ENCODE results near the gene ACTRT2. TPM values are rescaled to one million over a fixed set of nuclear protein-coding genes. Genes with fewer than 3 reads are reported as not detected.

ACTRT2 gene
- total and polyA plus RNA-seq, 2 donors (not counting 3 experiments of a cell fraction or from before 2014, with no cell fraction given) = not detected

GRCh38 chr1:3014050-3014440 is 7.2 kb upstream of the ACTRT2 start:
- no peak overlapping the region for H2AFZ ChIP-seq (ENCODE audit: low read depth, low read length)
- FAIRE-seq = no peak
- no peak overlapping the region for H3K4me3 ChIP-seq (replicated peaks in 1 of 3; ENCODE audit: insufficient read depth in 1 of 3, low read depth in 1 of 3, low read length in 3 of 3)
- no peaks in the 10 kb centered on the region for H3K36me3 ChIP-seq (ENCODE audit: control insufficient read depth in 2 of 2, extremely low read depth in 1 of 2, insufficient read depth in 2 of 2, low read length in 2 of 2)
- no peaks in the 10 kb centered on the region for H4K20me1 ChIP-seq (replicated peaks; ENCODE audit: control insufficient read depth, extremely low read depth, insufficient read depth, low read length)
- H3K4me1 ChIP-seq (ENCODE audit: control insufficient read depth, extremely low read depth, insufficient read depth, low read length) = no peaks in the 10 kb centered on the region
- H3K27ac ChIP-seq (ENCODE audit: insufficient read depth, low read depth, low read length) = no peak overlapping the region
- BruUV-seq (replicated peaks) = no TSS peak
- no peak for DNase-seq (ENCODE audit: low read depth, low spot score)
- POLR2A ChIA-PET = no interaction called here
- no peak overlapping the region for H3K4me2 ChIP-seq (ENCODE audit: insufficient read depth, low read length)
- H3K9me1 ChIP-seq (replicated peaks; ENCODE audit: control insufficient read depth, extremely low read depth, insufficient read depth, low read length) = no peaks in the 10 kb centered on the region
- dilution Hi-C loops (cut with MboI; ENCODE audit: extremely low pct_ligation_motif_present, low sequenced_read_pairs) = no loop called here
- H3K9me3 ChIP-seq (replicated peaks; ENCODE audit: control insufficient read depth, insufficient read depth, low read length) = no peaks in the 10 kb centered on the region
- intact Hi-C loops (cut with micrococcal nuclease) = no loop called here
- no peaks in the 10 kb centered on the region for H3K27me3 ChIP-seq (ENCODE audit: control insufficient read depth in 2 of 2, insufficient read depth in 2 of 2, low read length in 2 of 2)
- TF ChIP-seq FOS (IDR thresholded peaks at IDR 0.05; ENCODE audit: borderline replicate concordance, insufficient read depth, low read length) (no peak), POLR2A (IDR thresholded peaks at IDR 0.05; ENCODE audit: low read depth, low read length) (no peak), CTCF (IDR thresholded peaks at IDR 0.05; ENCODE audit: extremely low read depth in 1 of 2, insufficient read depth in 1 of 2, low read depth in 1 of 2, low read length in 2 of 2) (no peak), JUN (IDR thresholded peaks at IDR 0.05; ENCODE audit: borderline replicate concordance, insufficient read depth, insufficient read length, low read depth) (no peak), MAX (IDR thresholded peaks at IDR 0.05; ENCODE audit: insufficient read depth, insufficient read length) (no peak), GATA2 (IDR thresholded peaks at IDR 0.05; ENCODE audit: insufficient read depth, insufficient read length, low read depth, low read length) (no peak), POLR2AphosphoS5 (IDR thresholded peaks at IDR 0.05; ENCODE audit: insufficient read depth, low read depth, low read length) (no peak), MYC (IDR thresholded peaks at IDR 0.05; ENCODE audit: low read depth, low read length) (no peak), EZH2 (IDR thresholded peaks at IDR 0.05; ENCODE audit: borderline replicate concordance, low read depth, low read length, severe bottlenecking) (no peak)
- H3K79me2 ChIP-seq (ENCODE audit: control insufficient read depth, insufficient read depth, low read length) = no peaks in the 10 kb centered on the region
- CTCF ChIA-PET = no interaction called here
- H3K9ac ChIP-seq (replicated peaks; ENCODE audit: extremely low read depth, insufficient read depth, low read length) = no peak overlapping the region

Measured in endothelial cell of umbilical vein (primary cell).